Brain pericyte (primary cell): Measurements from ENCODE around the gene MSMB.
"Not testable (repeated sequence)": the region's sequence is repeated elsewhere in the genome, so short reads cannot be mapped to it uniquely, and the experiment has no call there.

ENCODE experiments used
- DNase-seq: peaks from one replicate; pipeline ENCODE4 v3.0.0-alpha.2; 2012; ENCODE audit warnings: low read depth, low spot score

MSMB gene, protein sequence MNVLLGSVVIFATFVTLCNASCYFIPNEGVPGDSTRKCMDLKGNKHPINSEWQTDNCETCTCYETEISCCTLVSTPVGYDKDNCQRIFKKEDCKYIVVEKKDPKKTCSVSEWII

GRCh38 chr10:46046261-46046660 is at the start of gene MSMB:
Gene MSMB (minus strand): TSS chr10:46046269. CDS start chr10:46046237, 32 bp downstream.
- DNase-seq = no peak

GRCh38 chr10:46094931-46095750 is 49.1 kb upstream of the MSMB start:
- DNase-seq = no peak

GRCh38 chr10:46094197-46094500 is 48.1 kb upstream of the MSMB start:
- no peak for DNase-seq

GRCh38 chr10:46093316-46094196 is 47.5 kb upstream of the MSMB start:
- not testable (repeated sequence) for DNase-seq

DNA sequence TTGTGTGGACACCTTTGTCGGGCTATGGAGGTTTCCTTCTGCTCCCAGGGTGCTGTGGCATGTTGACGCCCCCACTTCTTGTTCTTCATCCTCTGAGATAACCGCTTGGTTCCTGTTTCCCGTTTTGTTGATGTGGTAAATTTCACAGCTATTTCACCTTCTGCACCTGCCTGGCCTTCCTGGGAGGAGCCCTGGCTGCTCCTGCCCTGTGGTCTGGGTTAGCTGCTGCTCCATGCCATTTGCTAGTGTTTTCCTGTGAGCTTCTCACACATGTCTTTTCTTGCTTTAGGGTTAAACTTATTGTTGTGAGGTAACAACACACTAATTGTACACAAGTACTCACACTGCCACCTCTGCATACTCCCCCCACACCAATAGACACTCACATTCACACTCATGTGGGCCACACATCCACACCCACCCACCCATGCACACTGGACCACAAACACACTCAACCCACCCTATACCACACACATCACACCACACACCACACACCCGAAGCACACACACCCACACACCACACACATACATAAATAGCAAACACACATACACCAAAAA is 46.5 kb upstream of the MSMB start:
- DNase-seq = no peak

GRCh38 chr10:46091828-46092523 is 45.9 kb upstream of the MSMB start:
- no peak for DNase-seq

- DNase-seq = no peak
These were observed 45.2 kb upstream of the MSMB start for GRCh38 chr10:46091080-46091827.

DNA sequence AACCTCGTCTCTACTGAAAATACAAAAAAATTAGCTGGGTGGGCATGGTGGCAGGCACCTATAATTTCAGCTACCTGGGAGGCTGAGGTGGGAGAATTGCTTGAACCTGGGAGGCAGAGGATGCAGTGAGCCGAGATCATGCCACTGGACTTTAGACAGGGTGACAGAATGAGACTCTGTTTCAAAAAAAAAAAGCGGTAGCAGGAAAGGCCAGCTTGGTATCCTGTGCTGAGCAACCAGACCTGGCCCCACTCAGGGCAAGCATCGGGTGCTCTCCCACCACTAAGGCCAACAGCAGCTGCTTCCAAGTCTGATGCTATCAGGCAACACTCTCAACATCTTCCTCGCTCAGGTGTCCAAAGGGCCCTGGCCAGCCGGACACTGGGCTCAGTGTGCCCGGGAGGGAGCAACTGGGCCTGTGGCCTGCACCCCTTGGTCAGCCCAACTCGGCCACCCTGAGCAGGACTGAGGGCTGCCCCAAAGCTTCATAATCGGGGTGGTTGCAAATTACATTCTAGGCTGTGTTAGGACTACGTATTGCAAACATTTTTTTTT is 44.3 kb upstream of the MSMB start:
- DNase-seq = no peak

DNA sequence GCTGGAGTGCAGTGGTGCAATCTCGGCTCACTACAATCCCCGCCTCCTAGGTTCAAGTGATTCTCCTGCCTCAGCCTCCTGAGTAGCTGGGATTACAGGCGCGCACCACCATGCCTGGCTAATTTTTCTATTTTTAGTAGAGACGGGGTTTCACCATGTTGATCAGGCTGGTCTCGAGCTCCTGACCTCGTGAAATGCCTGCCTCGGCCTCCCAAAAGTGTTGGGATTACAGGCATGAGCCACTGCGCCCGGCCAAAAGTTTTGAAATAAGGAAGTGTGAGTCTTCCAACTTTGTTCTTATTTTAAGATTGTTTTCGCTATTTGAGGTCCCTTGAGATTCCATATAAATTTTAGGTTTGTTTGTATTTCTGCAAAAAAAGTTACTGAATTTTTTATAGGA is 41.3 kb upstream of the MSMB start:
- DNase-seq = not testable (repeated sequence)

DNA sequence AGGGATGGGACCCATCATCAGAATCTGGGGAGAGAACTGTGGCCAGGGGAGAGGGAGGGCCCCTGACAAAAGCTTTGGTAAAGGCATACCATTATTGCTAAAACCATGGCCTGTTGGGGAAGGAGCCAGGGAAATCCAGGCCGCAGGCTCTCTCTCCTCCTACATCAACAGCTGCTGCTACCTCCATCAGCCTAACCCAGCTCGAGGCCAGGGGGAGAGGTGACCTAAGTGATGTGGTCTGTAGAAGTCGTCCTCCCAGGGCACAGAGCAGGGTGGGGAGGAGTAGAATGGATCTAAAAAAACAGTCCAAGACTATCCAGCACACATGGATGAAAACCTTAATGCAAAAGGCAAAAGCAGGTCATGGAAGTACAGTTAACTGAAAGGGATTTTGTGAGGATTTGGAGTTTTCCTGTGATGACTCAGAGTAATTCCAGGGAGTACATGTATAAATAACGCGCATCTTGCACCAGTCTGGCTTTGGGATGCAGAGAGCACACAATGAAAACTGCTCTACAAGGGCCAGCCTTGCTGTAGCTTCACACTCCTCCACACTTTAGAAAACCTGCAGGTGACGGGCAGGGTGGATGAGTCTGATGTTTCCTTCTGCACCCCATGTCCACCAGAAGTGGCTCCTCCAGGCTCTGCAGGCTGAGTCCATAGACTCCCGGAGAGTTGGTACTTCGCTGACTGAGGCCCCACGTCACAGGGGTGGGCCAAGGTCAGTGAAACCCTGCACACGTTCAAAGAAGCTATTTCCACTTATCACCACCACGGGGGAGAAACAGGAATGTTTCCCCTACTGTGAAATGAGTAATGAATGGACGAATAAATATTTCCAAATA is 38.5 kb upstream of the MSMB start:
- no peak for DNase-seq

- no peak for DNase-seq
These were observed 34.8 kb upstream of the MSMB start for GRCh38 chr10:46080886-46081285.

DNA sequence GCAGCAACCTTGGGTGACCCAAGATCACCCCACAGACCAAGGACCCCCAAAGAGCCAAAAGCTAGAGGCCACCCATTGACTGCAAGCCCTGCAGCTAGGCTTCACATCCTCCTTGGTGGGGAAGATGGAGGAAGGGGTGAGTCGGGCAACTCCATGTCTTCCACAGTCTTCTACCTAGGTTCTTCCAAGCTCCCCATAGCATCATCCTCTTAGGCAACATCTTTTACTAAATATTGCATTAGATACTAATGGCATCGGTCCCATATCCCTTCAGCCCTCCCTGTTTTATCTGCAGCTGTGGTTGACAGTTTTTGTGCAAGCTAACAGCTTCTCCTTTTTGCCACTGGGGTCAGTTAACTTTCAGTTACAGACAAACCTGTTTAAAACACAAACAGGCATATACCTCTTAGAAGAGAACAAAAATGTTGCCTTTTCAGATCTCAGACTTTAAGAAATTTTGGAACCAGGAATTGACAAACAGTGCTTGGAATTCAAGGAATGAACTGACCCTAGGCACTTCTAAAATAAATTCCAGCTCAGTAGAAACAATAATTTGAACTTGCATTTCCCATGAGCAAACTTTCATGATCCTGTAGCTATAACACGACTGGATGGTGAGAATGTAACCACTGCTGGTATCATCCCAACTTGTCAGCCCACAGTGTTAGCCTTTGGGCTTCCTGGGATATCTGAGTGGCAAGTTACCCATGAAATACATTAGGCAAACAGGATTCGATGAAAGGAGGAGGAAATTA is 33.9 kb upstream of the MSMB start:
- DNase-seq = no peak

- no peak for DNase-seq
These were observed 31.8 kb upstream of the MSMB start for GRCh38 chr10:46077731-46078413.

GRCh38 chr10:46077141-46077554 is 31.1 kb upstream of the MSMB start:
- no peak for DNase-seq

DNA sequence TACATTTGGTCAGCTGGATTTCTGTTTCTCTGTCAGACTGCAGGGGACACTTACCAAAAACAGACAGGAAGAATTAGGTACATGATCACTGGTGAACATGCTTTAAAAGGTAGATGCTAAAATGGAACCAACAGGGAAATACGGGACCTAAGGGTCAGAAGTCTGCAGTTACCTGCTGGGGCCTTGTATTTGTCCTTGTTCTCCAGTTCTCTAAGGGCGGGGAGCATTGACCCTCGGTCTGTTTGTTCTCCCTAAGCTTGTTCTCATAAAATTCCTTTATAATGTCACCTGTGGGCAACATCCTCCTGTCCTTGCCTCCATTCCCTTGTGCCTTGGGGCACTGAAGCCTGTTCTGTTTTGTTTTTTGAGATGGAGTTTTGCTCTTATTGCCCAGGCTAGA is 29.8 kb upstream of the MSMB start:
- no peak for DNase-seq

DNA sequence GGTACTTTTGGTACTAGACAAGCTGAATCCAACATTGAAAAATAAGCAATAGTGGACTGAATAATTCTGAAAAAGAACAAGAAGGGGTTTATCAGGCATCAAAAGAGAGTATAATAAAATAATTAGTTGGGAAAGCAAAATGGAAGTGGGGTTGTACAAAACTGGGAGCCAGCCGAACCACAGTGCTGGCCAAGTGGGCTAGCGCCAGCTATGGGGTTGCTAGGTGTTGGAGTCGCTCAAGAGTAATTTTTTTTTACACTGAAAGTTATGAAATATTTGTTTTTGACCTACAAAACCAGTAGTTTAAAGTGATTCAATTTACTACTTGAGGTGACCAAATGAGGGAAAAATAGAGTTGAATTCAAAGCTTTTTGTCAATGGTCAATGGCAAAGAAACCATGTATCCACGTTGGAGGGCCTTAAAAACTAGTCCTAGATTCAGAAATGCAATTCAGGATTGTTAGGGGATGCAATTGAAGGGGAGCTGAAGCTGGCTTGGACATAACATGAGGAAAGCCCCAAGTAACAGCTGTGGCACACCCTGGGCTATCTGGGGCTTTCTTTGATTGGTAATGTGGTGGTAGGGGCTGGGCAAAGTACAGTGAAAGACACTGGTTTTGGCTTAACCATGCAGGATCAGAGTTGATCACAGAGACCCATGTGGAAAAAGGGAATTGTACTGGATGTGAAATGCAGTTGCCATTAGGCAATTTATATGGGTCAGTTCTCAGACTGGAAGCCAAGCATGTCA is 28.3 kb upstream of the MSMB start:
- no peak for DNase-seq

DNA sequence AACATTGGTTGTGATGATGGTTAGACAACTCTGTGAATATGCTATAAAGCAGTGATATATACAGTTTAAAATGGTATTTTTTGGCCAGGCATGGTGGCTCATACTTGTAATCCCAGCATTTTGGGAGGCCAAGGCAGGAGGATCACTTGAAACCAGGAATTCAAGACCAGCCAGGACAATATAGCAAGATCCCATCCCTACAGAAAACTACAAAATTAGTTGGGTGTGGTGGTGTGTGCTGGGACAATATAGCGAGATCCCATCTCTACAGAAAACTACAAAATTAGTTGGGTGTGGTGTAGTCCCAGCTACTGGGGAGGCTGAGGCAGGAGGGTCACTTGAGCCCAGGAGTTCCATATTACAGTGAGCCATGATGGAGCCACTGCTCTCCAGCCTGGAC is 27.5 kb upstream of the MSMB start:
- no peak for DNase-seq

DNA sequence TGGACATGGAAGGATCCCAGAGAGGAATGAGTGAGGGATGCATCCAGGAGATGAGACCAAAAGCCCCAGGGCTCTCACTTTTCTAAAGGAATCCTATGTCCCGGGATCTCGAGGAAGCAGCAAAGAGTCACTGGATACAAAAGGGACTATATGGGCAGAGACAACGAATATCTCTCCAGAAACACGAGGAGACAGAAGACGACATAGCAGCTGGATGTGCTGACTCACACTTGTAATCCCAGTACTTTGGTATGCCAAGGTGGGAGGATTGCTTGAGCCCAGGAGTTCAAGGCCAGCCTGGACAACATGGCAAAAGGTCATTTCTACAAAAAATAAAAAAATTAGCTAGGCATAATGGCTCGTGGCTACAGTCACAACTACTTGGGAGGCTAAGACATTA is 24.7 kb upstream of the MSMB start:
- no peak for DNase-seq
